ENCODE measurements around the gene POU2AF2.

DNA sequence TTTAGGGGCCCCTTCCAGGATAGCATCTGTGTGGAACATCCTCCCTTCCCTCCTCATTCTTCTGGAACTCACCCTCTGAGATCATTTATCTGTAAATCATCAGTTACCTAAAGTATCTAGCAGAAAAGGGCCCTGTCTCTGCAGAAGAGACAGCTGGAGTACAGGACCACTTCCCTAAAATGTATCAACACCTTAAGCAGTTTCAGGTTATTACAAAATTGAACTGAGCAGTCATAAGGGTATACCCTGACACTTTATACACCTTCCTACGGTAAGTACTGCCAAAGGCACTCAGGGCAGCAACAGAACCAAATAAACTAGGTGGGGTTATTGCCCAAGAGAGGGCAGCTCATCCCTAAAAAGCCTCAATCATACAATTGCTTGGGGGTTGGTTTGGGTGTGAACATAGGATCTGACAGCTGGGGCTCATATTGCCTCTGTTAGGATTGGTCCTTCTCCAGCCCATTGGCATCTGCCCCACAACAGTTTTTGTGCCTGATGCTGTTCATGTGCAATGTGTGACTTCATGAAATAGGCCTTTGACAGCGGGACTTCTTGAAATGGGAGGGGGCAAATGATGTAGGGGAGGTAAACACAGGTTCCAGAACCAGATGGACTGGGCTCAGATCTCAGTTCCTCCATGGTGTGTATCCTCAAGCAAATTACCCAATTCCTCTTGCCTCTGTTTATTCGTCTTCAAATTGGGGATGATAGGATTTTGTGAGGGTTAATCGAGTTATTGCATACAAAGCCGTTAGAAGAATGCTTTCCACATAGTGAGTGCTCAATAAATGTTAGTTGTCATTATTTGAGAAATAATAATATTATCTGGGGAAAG is 55.7 kb downstream of the POU2AF2 start:
- TF ChIP-seq, protein P1, sequence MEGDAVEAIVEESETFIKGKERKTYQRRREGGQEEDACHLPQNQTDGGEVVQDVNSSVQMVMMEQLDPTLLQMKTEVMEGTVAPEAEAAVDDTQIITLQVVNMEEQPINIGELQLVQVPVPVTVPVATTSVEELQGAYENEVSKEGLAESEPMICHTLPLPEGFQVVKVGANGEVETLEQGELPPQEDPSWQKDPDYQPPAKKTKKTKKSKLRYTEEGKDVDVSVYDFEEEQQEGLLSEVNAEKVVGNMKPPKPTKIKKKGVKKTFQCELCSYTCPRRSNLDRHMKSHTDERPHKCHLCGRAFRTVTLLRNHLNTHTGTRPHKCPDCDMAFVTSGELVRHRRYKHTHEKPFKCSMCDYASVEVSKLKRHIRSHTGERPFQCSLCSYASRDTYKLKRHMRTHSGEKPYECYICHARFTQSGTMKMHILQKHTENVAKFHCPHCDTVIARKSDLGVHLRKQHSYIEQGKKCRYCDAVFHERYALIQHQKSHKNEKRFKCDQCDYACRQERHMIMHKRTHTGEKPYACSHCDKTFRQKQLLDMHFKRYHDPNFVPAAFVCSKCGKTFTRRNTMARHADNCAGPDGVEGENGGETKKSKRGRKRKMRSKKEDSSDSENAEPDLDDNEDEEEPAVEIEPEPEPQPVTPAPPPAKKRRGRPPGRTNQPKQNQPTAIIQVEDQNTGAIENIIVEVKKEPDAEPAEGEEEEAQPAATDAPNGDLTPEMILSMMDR (IDR thresholded peaks at IDR 0.05; ENCODE audit: low read length) = no peak
- no peak for TF ChIP-seq EZH2 (IDR thresholded peaks at IDR 0.05; ENCODE audit: borderline replicate concordance, low read length)

All from OCI-LY1 (cell line).